HEK293 (cell line): ENCODE data around the gene MYO3A.

Experiments
- CTCF ChIA-PET: fragments of 350-600 bp; formaldehyde crosslinking; extraction: SDS; loops from one replicate; lab custom pipeline; 2021; ENCODE audit warnings: antibody characterized with exemption; lab: Yijun Ruan, JAX
- POLR2A ChIA-PET: fragments of 300-600 bp; formaldehyde crosslinking; extraction: SDS; loops from one replicate; lab custom pipeline; 2020; ENCODE audit warnings: antibody characterized with exemption, inconsistent platforms; lab: Yijun Ruan, JAX
- H3K27ac ChIP-seq: fragments of 200-500 bp; sonication (Bioruptor generic); 2 replicates; pipeline ENCODE4 v1.5.1; 2014; ENCODE audit warnings: low read depth, low read length, control low read depth, inconsistent platforms; ENCODE audit errors: extremely low read depth
- H3K36me3 ChIP-seq, 2 experiments: fragments of 200-500 bp in 1 of 2; sonication (Bioruptor generic) in 1 of 2; 1 replicate in 1 of 2; 2 replicates in 1 of 2; pipeline ENCODE4 v1.5.1; 2014 to 2017; ENCODE audit warnings: inconsistent platforms in 2 of 2, low read length in 2 of 2; ENCODE audit not compliant: control insufficient read depth in 2 of 2, insufficient read depth in 1 of 2
- H3K4me1 ChIP-seq: fragments of 200-500 bp; sonication (Bioruptor generic); 2 replicates; pipeline ENCODE4 v1.5.1; 2014; ENCODE audit warnings: mild to moderate bottlenecking, low read length, inconsistent platforms; ENCODE audit not compliant: control insufficient read depth, insufficient read depth
- H3K4me3 ChIP-seq: 2 replicates; pipeline ENCODE4 v1.5.1; 2011; ENCODE audit warnings: low read depth, mild to moderate bottlenecking, control low read depth, low read length, moderate library complexity
- H3K9me3 ChIP-seq: fragments of 200-500 bp; sonication (Bioruptor generic); 2 replicates; pipeline ENCODE4 v1.5.1; 2014; ENCODE audit warnings: low read depth, low read length, inconsistent platforms; ENCODE audit not compliant: control insufficient read depth, insufficient read depth
- GLI4 ChIP-seq: fragments of 450-650 bp; formaldehyde crosslinking; IDR thresholded peaks from 2 replicates; pipeline ENCODE4 v1.5.1; 2016; ENCODE audit warnings: missing biosample characterization, missing genetic modification characterization
- KLF1 ChIP-seq: fragments of 450-650 bp; formaldehyde crosslinking; IDR thresholded peaks from 2 replicates; pipeline ENCODE4 v1.5.1; 2016; ENCODE audit warnings: missing biosample characterization, missing genetic modification characterization
- KLF7 ChIP-seq: fragments of 450-650 bp; formaldehyde crosslinking; IDR thresholded peaks from 2 replicates; pipeline ENCODE4 v1.5.1; 2016; ENCODE audit warnings: missing biosample characterization, missing genetic modification characterization, borderline replicate concordance
- MZF1 ChIP-seq: fragments of 450-650 bp; formaldehyde crosslinking; IDR thresholded peaks from 2 replicates; pipeline ENCODE4 v1.5.1; 2017; ENCODE audit warnings: missing biosample characterization, missing genetic modification characterization, borderline replicate concordance
- SETDB1 ChIP-seq: IDR thresholded peaks from one replicate; pipeline ENCODE4 v1.6.1; 2017; ENCODE audit warnings: mild to moderate bottlenecking, low read length, moderate library complexity, mixed read lengths; ENCODE audit not compliant: insufficient read length
- ZBTB1 ChIP-seq: fragments of 450-650 bp; formaldehyde crosslinking; IDR thresholded peaks from 2 replicates; pipeline ENCODE4 v1.5.1; 2016; ENCODE audit warnings: missing biosample characterization, missing genetic modification characterization
- ZBTB48 ChIP-seq: fragments of 450-650 bp; formaldehyde crosslinking; IDR thresholded peaks from 2 replicates; pipeline ENCODE4 v1.5.1; 2016; ENCODE audit warnings: missing biosample characterization, missing genetic modification characterization
- ZBTB8A ChIP-seq: fragments of 450-650 bp; formaldehyde crosslinking; IDR thresholded peaks from 2 replicates; pipeline ENCODE4 v1.5.1; 2016; ENCODE audit warnings: missing biosample characterization, missing genetic modification characterization
- ZNF140 ChIP-seq: fragments of 450-650 bp; formaldehyde crosslinking; IDR thresholded peaks from 2 replicates; pipeline ENCODE4 v1.5.1; 2016; ENCODE audit warnings: missing biosample characterization, missing genetic modification characterization
- ZNF239 ChIP-seq: fragments of 450-650 bp; formaldehyde crosslinking; IDR thresholded peaks from 2 replicates; pipeline ENCODE4 v1.5.1; 2016; ENCODE audit warnings: missing biosample characterization, missing genetic modification characterization
- ZNF266 ChIP-seq: fragments of 450-650 bp; formaldehyde crosslinking; IDR thresholded peaks from 2 replicates; pipeline ENCODE4 v1.5.1; 2016; ENCODE audit warnings: missing biosample characterization, missing genetic modification characterization, low read depth
- ZNF335 ChIP-seq: fragments of 450-650 bp; formaldehyde crosslinking; conservative IDR thresholded peaks from 2 replicates; pipeline ENCODE4 v1.5.1; 2016; ENCODE audit warnings: missing biosample characterization, missing genetic modification characterization
- ZNF48 ChIP-seq: fragments of 450-650 bp; formaldehyde crosslinking; IDR thresholded peaks from 2 replicates; pipeline ENCODE4 v1.5.1; 2016; ENCODE audit warnings: missing biosample characterization, missing genetic modification characterization
- ZNF561 ChIP-seq: fragments of 450-650 bp; IDR thresholded peaks from 2 replicates; pipeline ENCODE4 v1.5.1; 2018; ENCODE audit warnings: missing biosample characterization, missing genetic modification characterization, borderline replicate concordance
- ZNF660 ChIP-seq: fragments of 450-650 bp; IDR thresholded peaks from 2 replicates; pipeline ENCODE4 v1.5.1; 2018; ENCODE audit warnings: missing biosample characterization, mild to moderate bottlenecking, missing genetic modification characterization
- ZNF747 ChIP-seq: fragments of 450-650 bp; formaldehyde crosslinking; IDR thresholded peaks from 2 replicates; pipeline ENCODE4 v1.5.1; 2016; ENCODE audit warnings: missing biosample characterization, missing genetic modification characterization
- ZNF785 ChIP-seq: fragments of 450-650 bp; formaldehyde crosslinking; IDR thresholded peaks from 2 replicates; pipeline ENCODE4 v1.5.1; 2016; ENCODE audit warnings: missing biosample characterization, missing genetic modification characterization
- TF ChIP-seq, protein P1 (sequence below): fragments of 450-650 bp; formaldehyde crosslinking; IDR thresholded peaks from 2 replicates; pipeline ENCODE4 v1.5.1; 2016; ENCODE audit warnings: missing biosample characterization, missing genetic modification characterization
- TF ChIP-seq, protein P2 (sequence below): fragments of 450-650 bp; IDR thresholded peaks from 2 replicates; pipeline ENCODE4 v1.5.1; 2018; ENCODE audit warnings: missing biosample characterization, mild to moderate bottlenecking, missing genetic modification characterization
- TF ChIP-seq, protein P3 (sequence below): fragments of 450-650 bp; formaldehyde crosslinking; IDR thresholded peaks from 2 replicates; pipeline ENCODE4 v1.5.1; 2016; ENCODE audit warnings: missing biosample characterization, missing genetic modification characterization
- TF ChIP-seq, protein P4 (sequence below): fragments of 450-650 bp; formaldehyde crosslinking; IDR thresholded peaks from 2 replicates; pipeline ENCODE4 v1.5.1; 2016; ENCODE audit warnings: missing biosample characterization, missing genetic modification characterization
- TF ChIP-seq, protein P5 (sequence below): fragments of 450-650 bp; formaldehyde crosslinking; IDR thresholded peaks from 2 replicates; pipeline ENCODE4 v1.5.1; 2016; ENCODE audit warnings: missing biosample characterization, missing genetic modification characterization, borderline replicate concordance

The MYO3A gene

DNA sequence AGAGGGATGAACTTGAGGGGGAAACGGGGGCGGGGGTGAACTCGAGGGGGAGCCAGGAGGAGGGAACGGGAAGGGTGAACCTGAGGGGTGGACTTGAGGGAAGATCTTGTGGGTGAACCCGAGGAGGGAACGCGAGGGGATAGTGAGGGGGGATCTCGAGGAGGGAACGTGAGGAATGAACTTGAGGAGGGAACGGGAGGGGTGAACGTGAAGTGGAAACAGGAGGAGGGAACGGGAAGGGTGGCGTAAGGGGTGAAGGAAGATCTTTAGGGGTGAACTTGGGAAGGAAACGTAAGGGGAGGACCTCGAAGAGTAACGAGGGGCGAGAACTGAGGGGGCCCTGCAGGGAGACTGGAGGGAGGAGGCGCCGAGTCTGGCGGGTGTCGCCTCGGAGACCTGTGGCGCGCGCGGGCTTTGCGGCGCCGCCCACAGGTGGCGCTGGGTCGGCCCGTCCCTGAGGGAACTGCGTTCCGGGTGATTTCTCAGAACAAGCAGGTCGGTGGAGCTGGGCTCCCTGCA is 651 bp downstream of the MYO3A start (continued):
- TF ChIP-seq KLF1 (tag by site-specific recombination), result peak; percentile 80
- no peak for TF ChIP-seq ZNF747
- TF ChIP-seq, protein P1, sequence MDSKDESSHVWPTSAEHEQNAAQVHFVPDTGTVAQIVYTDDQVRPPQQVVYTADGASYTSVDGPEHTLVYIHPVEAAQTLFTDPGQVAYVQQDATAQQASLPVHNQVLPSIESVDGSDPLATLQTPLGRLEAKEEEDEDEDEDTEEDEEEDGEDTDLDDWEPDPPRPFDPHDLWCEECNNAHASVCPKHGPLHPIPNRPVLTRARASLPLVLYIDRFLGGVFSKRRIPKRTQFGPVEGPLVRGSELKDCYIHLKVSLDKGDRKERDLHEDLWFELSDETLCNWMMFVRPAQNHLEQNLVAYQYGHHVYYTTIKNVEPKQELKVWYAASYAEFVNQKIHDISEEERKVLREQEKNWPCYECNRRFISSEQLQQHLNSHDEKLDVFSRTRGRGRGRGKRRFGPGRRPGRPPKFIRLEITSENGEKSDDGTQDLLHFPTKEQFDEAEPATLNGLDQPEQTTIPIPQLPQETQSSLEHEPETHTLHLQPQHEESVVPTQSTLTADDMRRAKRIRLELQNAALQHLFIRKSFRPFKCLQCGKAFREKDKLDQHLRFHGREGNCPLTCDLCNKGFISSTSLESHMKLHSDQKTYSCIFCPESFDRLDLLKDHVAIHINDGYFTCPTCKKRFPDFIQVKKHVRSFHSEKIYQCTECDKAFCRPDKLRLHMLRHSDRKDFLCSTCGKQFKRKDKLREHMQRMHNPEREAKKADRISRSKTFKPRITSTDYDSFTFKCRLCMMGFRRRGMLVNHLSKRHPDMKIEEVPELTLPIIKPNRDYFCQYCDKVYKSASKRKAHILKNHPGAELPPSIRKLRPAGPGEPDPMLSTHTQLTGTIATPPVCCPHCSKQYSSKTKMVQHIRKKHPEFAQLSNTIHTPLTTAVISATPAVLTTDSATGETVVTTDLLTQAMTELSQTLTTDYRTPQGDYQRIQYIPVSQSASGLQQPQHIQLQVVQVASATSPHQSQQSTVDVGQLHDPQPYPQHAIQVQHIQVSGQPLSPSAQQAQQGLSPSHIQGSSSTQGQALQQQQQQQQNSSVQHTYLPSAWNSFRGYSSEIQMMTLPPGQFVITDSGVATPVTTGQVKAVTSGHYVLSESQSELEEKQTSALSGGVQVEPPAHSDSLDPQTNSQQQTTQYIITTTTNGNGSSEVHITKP (tag by site-specific recombination), result peak; percentile 97
- TF ChIP-seq ZBTB8A (tag by site-specific recombination), result peak; percentile 85
- TF ChIP-seq ZNF785 (tag by site-specific recombination), result peak; percentile 93; the same call in 1 of the 2 replicates
- TF ChIP-seq, protein P2, sequence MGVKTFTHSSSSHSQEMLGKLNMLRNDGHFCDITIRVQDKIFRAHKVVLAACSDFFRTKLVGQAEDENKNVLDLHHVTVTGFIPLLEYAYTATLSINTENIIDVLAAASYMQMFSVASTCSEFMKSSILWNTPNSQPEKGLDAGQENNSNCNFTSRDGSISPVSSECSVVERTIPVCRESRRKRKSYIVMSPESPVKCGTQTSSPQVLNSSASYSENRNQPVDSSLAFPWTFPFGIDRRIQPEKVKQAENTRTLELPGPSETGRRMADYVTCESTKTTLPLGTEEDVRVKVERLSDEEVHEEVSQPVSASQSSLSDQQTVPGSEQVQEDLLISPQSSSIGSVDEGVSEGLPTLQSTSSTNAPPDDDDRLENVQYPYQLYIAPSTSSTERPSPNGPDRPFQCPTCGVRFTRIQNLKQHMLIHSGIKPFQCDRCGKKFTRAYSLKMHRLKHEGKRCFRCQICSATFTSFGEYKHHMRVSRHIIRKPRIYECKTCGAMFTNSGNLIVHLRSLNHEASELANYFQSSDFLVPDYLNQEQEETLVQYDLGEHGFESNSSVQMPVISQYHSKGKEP (tag by site-specific recombination), result no peak
- TF ChIP-seq, all 188 proteins: peak for 86

DNA sequence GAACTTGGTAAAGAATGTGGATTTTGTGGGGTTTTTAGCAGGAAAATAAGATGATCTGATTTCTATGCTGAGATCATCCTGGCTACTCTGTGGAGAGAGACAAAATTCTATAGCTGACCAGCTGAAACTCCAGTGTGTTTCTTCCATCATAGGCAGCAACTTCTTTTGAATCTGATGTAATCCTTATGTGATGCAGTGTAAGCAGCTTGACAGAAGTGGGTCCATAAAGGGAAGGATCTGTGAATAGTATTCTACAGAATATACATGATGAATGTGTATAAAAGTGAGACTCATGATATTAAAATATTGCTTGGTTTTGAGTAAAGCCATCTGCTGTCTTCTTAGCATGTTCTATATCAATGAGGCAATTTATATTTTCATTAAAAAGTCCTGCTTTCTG is 4.4 kb downstream of the MYO3A start:
- TF ChIP-seq ZNF239 (no peak), ZNF660 (tag by site-specific recombination) (peak; percentile 23; the same call in 1 of the 2 replicates), ZNF266 (tag by site-specific recombination) (peak; percentile 79; the same call in 1 of the 2 replicates), ZBTB48 (tag by site-specific recombination) (no peak), ZNF335 (tag by site-specific recombination) (peak; percentile 78), GLI4 (tag by site-specific recombination) (no peak)
- no peaks in the 10 kb centered on the region for H3K9me3 ChIP-seq
- no peak overlapping the region for H3K4me3 ChIP-seq
- H3K27ac ChIP-seq, result no peak overlapping the region
- POLR2A ChIA-PET, result no interaction called here
- H3K4me1 ChIP-seq, result no peaks in the 10 kb centered on the region
- no peaks in the 10 kb centered on the region for H3K36me3 ChIP-seq
- CTCF ChIA-PET, result no interaction called here

DNA sequence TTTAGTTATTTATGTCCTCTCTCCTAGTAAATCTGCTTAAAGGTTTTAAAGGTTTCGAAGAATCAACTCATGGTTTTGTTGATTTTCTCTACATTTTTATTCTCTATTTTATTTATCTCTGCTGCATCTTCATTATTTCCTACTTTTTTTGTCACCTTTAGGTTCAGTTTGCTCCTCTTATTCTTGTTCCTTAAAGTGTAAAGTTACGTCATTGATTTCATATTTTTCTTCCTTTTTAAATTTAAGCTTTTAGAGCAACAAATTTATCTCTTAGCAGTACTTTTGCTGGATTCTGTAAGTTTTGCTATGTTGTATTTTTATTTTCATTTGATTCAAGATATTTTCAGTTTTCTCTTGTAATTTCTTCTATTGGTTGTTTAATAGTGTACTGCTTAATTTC is 10.7 kb downstream of the MYO3A start:
- CTCF ChIA-PET, result no interaction called here
- no peaks in the 10 kb centered on the region for H3K36me3 ChIP-seq

More for the DNA sequence above, 10.7 kb downstream of the MYO3A start:
- H3K9me3 ChIP-seq, result no peaks in the 10 kb centered on the region
- H3K4me1 ChIP-seq, result no peaks in the 10 kb centered on the region
- POLR2A ChIA-PET, result no interaction called here
- H3K4me3 ChIP-seq, result no peak overlapping the region
- TF ChIP-seq MZF1 (no peak), ZNF561 (tag by site-specific recombination) (no peak), ZBTB1 (tag by site-specific recombination) (no peak), KLF7 (tag by site-specific recombination) (no peak), ZNF140 (no peak), SETDB1 (no peak), ZNF48 (no peak)
- TF ChIP-seq, protein P3, sequence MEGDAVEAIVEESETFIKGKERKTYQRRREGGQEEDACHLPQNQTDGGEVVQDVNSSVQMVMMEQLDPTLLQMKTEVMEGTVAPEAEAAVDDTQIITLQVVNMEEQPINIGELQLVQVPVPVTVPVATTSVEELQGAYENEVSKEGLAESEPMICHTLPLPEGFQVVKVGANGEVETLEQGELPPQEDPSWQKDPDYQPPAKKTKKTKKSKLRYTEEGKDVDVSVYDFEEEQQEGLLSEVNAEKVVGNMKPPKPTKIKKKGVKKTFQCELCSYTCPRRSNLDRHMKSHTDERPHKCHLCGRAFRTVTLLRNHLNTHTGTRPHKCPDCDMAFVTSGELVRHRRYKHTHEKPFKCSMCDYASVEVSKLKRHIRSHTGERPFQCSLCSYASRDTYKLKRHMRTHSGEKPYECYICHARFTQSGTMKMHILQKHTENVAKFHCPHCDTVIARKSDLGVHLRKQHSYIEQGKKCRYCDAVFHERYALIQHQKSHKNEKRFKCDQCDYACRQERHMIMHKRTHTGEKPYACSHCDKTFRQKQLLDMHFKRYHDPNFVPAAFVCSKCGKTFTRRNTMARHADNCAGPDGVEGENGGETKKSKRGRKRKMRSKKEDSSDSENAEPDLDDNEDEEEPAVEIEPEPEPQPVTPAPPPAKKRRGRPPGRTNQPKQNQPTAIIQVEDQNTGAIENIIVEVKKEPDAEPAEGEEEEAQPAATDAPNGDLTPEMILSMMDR (tag by site-specific recombination), result no peak
- TF ChIP-seq, protein P4, sequence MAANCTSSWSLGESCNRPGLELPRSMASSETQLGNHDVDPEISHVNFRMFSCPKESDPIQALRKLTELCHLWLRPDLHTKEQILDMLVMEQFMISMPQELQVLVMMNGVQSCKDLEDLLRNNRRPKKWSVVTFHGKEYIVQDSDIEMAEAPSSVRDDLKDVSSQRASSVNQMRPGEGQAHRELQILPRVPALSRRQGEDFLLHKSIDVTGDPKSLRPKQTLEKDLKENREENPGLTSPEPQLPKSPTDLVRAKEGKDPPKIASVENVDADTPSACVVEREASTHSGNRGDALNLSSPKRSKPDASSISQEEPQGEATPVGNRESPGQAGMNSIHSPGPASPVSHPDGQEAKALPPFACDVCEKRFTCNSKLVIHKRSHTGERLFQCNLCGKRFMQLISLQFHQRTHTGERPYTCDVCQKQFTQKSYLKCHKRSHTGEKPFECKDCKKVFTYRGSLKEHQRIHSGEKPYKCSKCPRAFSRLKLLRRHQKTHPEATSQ (tag by site-specific recombination), result no peak
- TF ChIP-seq, protein P5, sequence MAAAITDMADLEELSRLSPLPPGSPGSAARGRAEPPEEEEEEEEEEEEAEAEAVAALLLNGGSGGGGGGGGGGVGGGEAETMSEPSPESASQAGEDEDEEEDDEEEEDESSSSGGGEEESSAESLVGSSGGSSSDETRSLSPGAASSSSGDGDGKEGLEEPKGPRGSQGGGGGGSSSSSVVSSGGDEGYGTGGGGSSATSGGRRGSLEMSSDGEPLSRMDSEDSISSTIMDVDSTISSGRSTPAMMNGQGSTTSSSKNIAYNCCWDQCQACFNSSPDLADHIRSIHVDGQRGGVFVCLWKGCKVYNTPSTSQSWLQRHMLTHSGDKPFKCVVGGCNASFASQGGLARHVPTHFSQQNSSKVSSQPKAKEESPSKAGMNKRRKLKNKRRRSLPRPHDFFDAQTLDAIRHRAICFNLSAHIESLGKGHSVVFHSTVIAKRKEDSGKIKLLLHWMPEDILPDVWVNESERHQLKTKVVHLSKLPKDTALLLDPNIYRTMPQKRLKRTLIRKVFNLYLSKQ (tag by site-specific recombination), result no peak
- TF ChIP-seq, all 188 proteins: peak for 0
- H3K27ac ChIP-seq, result no peak overlapping the region
